8988T (cell line): ENCODE measurements around the gene CIAO3.

Source experiments
- DNase-seq: peaks from one replicate; pipeline ENCODE4 v3.0.0; 2011

CIAO3 gene

GRCh38 chr16:687499-687898 lies 53.3 kb downstream of the CIAO3 start:
- no peak for DNase-seq

DNA sequence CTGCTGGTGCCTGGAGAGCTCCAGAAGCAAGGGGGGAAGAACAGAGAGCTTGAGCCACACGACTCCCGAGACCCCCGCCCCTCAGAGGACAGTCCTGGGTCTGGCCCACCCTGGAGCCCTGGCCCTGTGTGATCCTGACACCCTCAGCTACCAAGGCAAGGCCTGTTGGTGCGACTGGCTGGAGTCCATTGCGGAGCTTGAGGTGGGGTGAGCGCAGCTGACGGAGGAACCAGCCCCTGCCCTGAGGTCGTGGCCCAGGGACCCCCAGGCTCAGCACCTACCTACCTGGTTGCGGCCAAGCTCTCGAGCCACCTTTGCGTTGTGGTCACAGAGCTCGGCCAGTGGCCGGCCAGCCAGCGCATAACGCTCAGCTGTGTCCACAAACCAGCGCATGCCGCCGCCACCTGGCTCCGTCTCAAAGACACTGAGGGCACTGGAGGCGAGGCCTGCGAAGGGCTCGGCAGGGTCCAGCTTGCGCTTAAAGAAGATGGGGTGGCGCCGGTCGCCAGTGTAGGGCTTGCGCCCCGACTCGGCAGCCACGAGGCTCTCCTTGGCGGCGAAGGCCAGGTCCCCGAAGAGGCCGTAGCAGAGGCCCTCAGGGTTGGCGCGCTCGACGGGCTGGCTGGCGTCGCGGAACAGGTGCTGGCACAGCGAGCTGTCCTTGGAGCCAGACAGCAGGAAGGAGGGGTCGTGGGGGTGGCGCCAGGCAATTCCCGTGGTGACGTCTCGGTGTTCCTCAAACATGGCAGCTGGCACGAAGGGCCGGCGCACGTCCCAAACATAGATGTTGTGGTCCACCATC lies 54.1 kb downstream of the CIAO3 start:
- no peak for DNase-seq

DNA sequence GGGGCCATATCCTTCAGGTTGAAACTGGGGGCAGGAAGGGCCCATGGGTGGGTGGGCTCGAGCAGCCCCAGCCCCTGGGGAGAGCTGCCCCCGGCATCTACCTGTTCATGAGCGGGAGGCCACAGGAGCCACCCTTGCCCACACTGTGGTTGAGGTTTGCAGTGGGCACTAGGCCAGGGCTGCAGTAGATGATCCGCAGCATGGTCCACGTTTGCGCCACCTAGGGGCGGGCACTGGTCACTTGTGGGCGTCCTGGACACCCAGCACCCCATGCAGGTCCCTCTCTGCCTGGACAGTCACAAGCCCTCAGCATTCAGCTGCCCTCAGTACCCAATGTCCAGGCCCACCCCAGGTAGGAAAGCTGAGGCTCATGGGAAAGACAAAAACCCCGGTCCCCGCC lies 54.8 kb downstream of the CIAO3 start:
- no peak for DNase-seq

- no peak for DNase-seq
These were observed 55.7 kb downstream of the CIAO3 start for GRCh38 chr16:684961-685696.

GRCh38 chr16:684071-684794 lies 56.6 kb downstream of the CIAO3 start, which contains the start of gene JMJD8:
TSS of gene JMJD8 (minus strand) at chr16:684334. CDS start at chr16:684319, 15 bp downstream.
- peak; percentile 95 for DNase-seq

- no peak for DNase-seq
These were observed 57.3 kb downstream of the CIAO3 start for GRCh38 chr16:683396-684070.

DNA sequence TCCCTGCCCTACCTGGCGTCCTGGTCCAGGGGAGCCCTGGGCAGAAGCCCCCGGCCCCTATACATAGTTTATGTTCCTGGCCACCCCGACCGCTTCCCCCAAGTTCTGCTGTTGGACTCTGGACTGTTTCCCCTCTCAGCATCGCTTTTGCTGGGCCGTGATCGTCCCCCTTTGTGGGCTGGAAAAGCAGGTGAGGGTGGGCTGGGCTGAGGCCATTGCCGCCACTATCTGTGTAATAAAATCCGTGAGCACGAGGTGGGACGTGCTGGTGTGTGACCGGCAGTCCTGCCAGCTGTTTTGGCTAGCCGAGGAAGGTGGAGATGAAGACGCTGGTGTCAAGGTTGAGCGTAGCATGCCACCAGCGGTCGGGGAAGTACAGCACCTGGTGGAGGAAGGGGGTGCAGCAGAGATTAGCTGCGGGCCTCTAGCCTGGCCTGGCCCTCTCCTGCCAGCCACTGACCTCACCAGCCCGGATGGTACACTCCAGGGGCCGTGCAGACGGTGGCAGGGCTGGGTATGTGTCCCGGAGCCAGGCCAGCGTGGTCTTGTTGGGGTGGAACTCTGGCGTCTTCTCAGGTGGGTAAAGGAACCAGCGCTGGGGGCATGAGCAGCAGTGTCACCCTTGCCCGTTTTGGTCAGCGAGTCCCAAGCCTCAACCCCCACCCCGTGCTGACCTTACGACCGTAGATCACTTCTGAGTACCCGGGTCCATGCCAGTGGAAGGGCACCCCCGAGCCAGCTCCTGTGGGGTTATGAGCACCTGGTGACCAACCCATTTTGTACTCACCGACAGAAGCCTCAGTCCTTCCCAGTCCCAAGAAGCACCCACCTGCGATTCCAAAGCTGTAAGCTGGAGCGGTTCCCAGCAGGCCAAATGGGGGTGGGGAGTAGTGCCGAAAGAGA lies 58.1 kb downstream of the CIAO3 start:
- DNase-seq = no peak

- no peak for DNase-seq
These were observed 58.9 kb downstream of the CIAO3 start for GRCh38 chr16:681746-682427.

GRCh38 chr16:680967-681745 lies 59.6 kb downstream of the CIAO3 start:
- no peak for DNase-seq

- no peak for DNase-seq
These were observed 60.2 kb downstream of the CIAO3 start for GRCh38 chr16:680625-680945.

- DNase-seq = no peak
These were observed 60.8 kb downstream of the CIAO3 start, which contains the start of gene STUB1 for GRCh38 chr16:679814-680624. TSS of gene STUB1 (plus strand) at chr16:680410. CDS start at chr16:680526, 116 bp downstream.
